NCI-H82 treated with DMSO at 0.1 percent for 48 hours (cell line): ENCODE measurements around the gene CMIP.

ENCODE experiments used
- DNase-seq: peaks from one replicate; lab custom pipeline; 2025; ENCODE audit not compliant: unreplicated experiment; lab: John Stamatoyannopoulos, UW

Gene CMIP

DNA sequence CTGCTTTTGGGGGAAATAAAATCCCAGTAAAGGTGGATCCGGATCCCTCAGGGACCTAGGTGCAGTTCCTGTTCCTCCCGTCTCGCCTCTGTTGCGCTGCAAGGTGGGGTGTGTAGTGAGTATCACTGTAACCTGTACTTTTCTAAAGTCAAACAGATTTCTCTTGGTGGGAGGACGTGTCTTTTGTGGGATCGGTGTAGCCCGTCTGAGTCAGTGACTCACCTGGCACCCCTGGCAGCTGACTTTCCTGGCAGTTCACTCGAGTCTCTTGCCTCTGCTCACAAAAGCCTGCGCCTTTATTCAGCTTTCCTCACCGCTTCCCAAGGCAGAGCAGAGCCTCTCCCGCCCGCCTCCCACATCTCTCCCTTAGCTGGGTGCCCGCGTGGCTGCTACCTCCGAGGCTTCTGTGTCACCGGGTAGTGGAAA lies 85.7 kb downstream of the CMIP start:
- no peak for DNase-seq

DNA sequence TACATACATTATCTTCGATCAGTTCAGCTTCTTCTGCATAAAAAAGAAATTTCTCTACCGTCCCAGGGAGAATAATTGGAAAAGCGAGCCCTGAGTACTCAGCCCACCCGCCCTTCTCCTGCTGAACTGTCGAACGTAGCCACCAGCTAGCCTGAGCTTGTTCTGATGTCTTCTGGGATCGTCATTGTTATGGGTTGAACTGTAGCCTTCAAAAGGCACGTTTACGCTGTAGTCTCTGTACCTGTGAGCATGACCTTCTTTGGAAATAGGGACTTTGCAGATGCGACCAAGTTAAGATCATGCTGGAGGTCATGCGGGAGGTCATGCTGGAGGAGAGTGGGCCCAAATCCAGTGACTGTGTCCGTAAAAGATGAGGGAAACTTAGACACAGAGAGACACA lies 86.2 kb downstream of the CMIP start:
- no peak for DNase-seq

DNA sequence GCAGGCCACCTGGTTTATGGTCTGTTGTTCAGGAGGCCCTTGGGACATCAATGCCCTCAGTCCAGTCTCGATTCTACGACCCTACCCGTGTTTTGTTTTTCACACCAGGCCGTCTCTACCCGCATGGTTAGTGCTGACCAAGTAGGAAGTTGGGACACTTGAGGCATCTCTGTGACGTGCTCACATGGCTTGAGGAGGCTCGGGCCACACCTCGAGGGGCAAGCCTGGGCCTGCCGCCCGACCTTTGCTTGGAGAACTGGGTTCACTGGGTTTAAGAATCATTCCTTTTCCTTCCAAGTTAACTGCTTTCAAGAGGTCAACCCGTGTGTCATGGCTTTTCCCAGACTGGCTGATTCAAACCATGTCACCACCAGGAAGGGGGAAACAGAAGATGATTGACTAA lies 86.8 kb downstream of the CMIP start:
- DNase-seq: no peak

DNA sequence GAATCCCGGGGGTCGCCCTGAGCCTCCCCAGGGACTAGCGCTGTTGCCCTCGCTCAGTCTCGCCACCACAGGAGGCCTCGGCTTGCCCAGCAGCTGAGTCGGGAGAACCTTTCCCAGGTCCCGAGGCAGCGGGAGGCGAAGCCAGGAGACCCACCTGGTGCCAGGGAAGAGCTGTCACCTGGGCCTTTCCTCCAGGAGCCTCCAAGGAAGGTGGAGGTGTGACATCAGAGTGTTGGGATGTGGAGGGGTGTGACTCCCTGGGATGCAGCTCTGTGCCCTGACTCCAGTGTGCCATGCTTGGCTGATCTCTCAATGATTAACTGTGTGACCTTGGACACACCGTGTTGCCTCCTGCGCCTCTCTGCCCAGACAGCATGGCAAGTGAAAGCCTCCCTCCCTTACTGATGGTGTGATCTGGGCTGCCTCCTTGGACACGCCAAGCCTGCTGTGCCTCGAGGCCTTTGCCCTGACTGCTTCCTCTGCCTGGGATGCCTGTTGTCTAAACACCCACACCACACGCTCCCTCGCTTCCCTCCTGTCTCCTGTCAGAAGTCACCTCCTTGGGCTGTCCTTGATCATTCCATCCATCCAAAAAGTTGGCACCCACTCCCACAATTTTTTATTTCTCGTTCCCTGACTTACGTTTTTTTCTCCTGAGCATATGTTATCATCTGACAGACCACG lies 88.0 kb downstream of the CMIP start:
- DNase-seq: no peak

DNA sequence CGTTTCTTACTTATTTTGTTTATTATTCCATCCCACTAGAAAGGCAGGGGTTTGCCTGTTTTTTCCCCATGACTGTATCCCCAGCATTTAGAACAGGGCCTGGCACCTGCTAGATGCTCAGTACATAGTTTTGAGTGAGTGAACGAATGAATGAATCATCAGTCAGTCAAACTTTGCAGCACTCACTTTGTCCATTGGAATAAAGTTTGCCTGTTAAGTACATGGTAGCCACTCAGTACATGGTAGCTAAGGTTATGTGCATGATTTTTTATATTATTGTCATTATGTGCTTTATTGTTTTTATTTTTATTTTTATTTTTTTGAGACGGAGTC lies 88.5 kb downstream of the CMIP start:
- no peak for DNase-seq

DNA sequence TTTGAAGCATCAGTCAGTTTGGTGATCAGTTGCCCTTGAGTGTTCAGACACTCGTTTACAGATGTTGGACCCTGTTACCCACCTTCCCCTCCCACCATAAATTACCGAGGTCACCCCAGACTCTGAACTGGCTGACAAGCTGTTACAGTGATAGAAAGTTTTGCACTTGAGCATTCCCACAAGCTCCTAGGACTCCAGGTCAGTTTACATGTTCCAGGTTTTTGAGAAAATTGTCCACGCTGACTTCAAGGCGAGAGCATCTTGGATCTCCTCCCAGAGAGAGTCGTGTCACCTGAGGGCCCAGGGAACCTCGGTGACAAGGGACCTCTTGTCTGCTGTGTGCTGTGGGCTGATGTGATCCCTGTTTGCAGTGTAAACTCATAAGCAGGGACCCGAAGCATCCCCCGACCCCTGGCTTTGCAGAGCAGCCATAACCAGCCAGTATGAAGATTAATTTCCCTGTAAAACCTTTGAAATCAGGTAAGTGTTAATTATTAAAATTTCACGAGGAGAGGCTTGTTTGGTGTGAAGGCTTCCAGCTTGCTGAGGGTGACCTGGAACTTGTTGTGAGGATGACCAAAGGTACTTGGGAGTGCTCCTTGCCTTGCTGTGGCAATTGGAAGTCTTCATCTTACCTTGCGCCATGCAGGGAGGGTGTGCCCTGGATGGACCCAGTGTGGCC lies 91.2 kb downstream of the CMIP start:
- no peak for DNase-seq

DNA sequence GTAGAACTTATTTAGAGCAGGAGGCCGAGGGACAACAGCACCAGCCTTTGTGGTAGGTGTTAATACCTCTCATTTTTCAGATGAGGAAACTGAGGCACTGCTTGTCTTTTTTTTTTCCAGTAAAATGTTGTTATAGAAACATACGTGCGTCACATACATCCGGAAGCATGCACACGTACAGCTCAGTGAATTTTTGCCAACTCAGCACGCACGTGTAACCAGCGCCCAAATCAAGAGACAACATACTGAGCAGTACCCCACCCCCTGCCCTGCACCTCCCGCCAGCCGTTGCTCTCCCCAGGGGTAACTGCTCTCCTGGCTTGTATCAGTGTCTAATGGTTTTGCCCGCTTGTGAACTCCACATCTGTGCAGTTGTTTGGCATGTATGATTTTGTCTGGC lies 92.0 kb downstream of the CMIP start:
- no peak for DNase-seq

DNA sequence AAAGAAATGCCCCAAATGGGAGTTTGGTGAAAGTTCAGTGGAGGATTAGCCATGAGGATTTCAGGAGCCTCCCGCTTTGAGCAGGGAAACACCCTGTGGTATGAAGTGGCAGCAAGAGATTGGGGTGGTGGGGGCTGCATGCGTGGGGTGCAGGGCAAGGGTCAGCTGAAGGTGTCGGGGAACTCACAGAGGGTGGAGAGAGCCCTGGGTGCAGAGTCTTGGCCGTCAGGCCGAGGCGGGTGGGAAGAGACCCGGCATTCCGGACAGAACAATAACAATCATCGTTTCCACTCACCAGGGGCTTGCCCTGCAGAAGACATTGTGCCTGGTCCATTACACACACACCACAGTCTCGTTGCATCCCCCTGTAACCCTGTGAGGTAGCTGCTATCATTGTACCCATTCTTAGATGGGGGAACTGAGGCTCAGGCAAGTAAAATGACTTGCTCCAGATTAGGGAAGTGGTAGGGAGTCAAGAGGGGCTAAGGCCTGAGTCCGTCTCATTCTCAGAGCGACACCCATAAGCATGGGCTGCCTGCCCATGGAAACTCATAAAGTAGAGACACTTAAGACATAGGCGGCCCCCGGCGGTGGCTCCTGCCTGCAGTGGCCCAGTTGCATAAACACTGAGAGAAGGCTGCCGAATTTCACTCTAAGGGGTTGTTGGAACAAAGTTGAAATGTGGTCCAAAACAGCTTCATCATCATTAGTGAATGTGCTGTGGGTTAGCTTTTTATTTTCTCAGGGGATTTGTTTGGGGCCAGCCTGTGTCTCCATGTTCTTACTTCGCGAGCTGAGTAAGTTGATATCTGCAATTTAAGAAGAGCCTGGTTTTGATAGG lies 93.3 kb downstream of the CMIP start:
- no peak for DNase-seq

DNA sequence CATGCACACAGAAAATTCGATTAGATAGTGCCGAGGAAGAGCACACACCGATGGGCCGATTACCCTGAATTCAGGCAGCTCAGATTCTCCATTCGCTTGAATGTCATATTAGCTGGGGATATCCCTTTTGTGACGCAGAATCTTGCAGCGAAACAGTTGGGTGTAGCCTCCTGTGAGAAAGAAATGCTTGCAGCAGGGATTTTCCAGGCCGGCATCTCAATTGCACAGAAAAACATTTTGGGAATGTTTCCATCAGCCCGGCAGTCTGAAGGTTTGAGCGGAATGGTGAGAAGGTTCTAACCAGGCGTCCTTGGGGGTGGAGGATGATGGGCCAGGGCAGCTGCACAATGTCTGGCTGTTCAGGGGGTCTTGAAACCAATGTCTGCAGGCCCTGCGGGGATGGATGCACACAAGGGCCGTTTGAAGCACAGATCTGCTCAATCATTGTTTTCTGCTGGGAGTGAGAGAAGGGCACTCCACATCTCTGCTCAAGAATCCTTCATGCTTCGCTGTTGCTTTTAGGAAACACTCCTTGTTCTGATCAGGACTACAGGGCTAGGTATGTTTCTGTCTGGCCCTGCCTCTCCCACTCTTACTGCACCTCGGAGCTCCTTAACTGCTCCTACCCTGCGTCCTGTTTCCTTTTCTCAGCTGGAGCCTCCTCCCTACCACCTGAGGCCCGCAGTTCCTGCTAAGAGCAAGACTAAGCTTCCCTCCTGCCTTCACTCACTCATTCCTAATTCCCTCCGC lies 94.6 kb downstream of the CMIP start:
- no peak for DNase-seq

DNA sequence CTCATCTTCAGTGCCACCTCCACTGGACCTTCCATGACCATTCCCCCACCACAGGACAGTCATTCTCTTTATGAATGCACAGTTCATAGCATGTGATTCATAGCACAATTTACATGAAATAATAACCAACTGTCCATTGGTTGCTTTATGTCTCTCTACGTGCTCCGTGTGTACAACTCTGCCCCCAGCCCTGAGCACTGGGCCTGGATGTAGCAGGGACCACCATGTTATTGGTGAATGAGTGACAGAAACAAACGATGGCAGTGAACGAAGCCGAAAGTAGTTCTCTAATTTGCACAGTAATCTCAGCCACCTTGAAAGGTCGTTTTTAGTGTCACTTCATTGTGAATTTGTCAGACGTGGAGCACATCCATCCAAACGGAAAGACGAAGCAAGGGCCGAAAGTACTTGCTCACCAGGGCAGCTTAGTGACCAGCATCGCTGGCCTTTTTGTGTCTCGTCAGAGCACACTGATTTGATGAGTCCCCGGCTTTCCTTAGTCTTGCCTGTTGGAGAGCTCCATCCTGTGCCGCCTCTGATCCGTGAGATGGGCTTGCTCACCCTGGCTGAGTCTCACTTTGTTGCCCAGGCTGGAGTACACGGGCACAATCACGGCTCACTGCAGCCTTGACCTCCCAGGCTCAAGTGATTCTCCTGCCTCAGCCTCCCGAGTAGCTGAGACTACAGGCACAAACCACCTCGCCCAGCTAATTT lies 95.3 kb downstream of the CMIP start:
- DNase-seq: no peak

DNA sequence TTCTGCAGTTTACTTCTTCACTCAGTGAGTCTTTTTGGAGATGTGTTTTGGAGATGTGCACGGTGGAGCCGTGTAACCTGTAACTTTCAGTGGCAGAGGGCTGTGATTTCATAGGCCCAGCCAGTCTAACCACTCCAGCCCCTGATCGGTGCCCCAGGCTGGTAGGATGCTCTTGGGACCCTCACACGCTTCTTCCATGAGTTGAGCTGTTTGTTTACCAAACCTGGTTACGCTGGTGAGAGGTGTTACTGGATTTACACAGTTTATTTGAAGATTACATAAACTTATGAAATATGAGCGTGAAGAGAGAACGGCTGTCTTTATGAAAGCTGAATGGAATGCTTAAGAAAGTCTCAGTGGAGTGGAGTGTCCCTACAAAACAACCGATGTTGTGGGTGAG lies 96.7 kb downstream of the CMIP start:
- DNase-seq: no peak

DNA sequence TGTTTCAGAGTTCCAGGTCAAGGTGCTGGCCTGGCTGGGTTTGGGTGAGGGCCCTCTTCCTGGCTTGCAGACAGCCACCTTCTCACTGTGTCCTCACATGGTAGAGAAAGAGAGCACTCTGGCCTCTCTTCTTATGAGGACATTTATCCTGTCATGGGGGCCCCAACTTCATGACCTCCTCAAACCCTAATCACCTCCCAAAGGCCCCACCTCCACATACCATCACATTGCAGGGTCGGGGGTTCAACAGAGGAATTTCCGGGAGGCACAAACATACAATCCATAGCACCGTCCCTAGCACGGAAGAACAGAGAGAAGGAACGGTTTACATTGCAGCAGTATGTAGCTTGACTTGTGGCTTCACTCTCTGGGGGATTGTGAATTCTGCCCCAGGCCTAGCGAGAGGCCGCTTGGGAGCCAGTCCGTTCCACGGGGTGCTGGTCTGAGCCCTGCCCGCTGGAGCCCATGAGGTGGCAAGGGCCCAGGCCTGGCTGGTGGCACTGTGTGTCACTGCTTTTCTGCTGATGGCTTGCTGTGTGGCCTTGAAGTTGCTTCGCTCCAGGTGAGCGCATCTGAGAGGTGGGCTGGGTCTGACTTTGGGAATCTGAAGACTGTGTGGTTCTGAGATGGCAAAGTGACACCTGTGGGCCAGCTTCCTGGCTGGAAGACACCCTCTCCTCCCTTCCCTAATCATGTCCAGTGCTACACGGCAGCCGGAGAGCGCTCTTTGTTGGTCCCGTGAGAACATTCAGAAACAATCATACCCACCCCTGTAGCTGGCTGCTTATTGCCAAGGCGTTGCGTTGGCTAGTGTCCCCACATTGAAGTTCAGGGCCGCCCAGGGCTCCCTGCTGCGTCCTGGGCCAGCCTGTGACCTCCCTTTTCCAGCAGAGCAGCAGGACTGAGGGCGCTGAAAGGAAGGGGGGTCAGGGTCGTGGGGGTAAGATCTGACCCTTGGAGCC lies 98.3 kb downstream of the CMIP start:
- no peak for DNase-seq

DNA sequence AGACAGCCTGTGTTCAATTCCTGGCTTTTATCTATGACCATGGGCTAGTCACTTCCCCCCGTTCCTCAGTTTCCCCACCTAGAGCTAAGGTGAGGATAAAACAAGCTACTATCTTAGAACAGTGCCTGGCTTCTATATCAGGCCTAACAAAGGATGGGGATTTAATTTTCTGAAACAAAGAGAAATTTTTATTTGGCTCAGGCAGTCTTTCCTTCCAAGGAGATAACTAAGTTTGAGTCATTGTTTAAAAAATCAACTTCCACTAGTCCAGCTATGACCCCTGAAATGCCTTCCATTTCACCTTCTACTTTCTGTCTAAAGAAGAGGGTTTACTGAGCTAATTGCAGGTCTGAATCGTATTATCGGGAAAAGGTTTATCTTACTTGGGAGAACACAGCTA lies 99.0 kb downstream of the CMIP start:
- DNase-seq: no peak

DNA sequence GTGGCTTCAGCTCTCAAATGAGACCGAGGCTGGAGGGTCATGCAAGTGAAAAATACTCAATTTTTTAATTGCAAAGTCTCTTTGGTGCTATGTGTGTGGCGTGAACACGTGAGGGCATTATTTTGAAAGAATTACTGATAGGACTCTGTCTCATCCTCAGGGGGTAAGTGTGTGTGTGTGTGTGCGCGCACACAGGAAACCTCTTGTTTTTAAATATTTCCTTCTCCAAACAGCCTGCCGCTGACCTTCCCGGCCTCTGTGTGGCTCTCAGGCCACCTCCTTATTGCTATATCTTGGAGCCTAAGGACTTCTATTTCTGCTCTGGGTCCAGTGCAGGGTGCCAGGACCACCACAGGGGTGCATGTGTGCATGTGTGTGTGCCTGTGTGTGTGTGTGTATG lies 99.7 kb downstream of the CMIP start:
- DNase-seq: no peak

DNA sequence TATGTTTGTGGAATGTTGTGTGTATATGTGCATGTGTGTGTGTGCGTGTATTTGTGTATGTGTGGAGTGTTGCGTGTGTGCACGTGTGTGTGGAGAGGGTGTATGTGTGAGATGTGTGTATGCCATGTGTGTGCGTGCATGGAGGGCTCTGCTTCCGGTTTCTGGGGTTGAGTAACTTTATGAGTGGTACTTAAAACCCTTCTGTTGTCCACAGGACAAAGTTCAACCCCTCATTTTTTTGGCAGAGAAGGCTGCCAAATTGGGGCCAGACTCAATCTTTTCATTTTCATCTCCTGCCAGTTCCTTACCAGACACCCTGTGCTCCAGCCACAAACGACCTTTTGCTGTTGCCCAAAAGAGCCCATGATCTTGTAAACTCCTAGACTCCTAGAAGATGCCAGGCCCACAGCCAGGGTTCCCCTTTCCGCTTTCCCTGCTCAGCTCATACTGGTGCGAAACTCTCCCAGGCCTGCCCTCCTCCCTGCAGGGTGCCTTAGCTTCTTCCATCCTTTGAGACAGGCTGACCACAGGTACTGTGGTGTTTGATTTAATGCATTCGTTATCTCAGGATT lies 100.2 kb downstream of the CMIP start:
- no peak for DNase-seq

DNA sequence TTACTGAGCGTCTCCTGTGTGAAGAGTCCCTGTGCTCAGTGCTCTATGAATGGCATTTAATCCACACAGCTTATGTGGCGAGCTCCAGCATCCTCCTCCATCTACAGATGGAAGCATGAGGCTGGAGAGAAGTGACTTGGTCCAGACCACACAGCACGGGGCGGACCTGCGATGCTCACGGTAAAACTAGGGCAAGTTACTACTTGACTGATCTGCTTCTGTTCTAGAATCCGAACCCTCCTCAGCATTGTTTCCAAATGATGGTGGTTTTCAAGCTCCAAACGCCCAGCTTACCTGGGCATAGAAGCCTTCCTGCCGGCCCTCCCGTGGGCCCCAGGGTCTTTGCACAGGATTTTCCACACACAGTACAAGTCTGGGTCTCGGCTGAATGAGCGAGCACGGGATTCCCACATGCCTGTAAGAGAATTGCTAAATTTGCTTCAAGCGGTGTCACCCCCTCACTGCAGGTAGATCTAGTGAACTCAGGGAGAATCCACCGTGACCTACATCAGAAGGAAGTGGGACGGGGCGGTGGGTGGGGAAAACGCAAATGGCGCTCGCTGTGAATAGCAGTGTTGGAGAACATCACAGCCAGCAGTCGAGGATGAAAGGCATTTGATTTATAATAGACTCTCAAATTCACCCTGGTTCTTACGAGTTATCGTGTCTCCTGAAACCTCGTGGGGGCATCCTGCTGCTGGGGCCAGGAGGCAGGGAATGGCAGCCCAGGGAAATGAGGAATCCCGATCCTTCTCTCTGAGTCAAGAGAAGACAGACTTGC lies 101.1 kb downstream of the CMIP start:
- DNase-seq: no peak

DNA sequence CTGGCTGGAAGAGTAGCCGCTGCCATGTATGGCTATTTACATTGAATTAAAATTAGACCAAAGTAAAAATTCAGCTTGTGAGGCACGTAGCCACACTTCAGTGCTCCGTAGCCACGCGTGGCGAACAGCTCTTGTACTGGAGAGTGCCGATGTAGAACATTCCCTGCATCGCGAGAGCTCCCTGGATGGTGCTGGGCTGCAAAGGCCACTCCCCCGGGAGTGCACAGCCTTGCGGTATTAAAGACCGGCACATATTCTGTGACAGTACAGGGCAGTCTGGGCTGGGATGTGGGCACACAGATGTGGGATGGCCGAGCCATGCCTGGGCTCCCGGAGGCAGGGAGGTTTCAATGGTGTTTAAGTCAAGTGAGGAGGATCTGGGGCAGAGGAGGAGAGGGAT lies 102.2 kb downstream of the CMIP start:
- no peak for DNase-seq

DNA sequence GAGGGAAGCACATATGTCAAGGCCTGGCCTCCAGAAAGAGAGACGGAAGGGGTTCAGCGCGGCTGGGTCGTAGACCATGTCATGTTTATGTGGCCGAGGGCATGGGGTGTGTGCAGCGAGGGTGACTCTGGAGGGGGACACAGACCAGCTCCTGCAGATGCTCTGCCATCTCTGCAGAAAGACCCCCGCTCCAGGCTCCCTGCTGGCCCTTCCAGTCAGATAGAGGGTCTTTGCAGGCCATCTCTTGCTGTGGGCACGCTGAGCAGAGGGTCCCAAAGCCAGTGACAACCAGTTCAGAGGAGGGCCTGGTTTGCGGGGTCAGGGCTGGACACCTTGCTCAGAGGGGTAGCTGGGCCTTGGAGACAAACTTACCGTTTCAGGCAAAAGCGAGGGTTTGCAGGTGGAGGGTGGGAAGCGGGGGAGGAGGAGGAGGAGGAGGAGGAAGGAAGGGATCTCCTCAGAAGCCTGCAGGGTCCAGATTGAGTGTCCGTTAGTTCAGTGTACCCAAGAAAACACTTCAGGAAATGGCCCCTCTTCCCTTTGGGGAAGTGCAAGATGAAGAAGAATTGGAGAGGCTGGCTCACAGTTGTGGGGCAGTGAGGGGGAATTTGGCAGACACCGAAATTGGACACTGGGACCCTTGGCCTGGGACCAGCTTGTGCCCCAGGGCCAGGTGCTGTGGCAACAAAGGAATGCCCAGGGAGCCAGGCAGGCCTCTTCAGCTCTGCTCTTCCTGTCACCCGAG lies 102.8 kb downstream of the CMIP start:
- no peak for DNase-seq
